ENCODE results near the gene AKR7A2.

AKR7A2 gene

GRCh38 chr1:19352839-19353238 is 40.9 kb upstream of the AKR7A2 start:
- Histone ChIP-seq H3K27me3 (no peaks in the 10 kb centered on the region), H3K9me3 (no peaks in the 10 kb centered on the region), H3K27ac (no peak overlapping the region), H3K4me1 (ENCODE audit: control insufficient read depth in 1 of 2, insufficient read depth in 1 of 2, low read depth in 1 of 2, low read length in 1 of 2) (peaks cover 13 to 14% of the 10 kb centered on the region in 2 experiments), H3K36me3 (peaks cover 93% of the 10 kb centered on the region), H3K4me3 (ENCODE audit: low read depth in 1 of 2, low read length in 1 of 2) (no peak overlapping the region)
- TF ChIP-seq CTCF (IDR thresholded peaks at IDR 0.05): no peak

- peaks cover 22 to 23% of the 10 kb centered on the region in 2 experiments for H3K4me1 ChIP-seq (ENCODE audit: control insufficient read depth in 1 of 2, insufficient read depth in 1 of 2, low read depth in 1 of 2, low read length in 1 of 2)
- no peaks in the 10 kb centered on the region for H3K9me3 ChIP-seq
- H3K27me3 ChIP-seq: no peaks in the 10 kb centered on the region
- TF ChIP-seq CTCF (IDR thresholded peaks at IDR 0.05): no peak
- H3K27ac ChIP-seq: no peak overlapping the region
- peaks cover 84% of the 10 kb centered on the region for H3K36me3 ChIP-seq
- H3K4me3 ChIP-seq (ENCODE audit: low read depth in 1 of 2, low read length in 1 of 2): no peak overlapping the region
Measured at GRCh38 chr1:19351873-19352272, 39.9 kb upstream of the AKR7A2 start.

DNA sequence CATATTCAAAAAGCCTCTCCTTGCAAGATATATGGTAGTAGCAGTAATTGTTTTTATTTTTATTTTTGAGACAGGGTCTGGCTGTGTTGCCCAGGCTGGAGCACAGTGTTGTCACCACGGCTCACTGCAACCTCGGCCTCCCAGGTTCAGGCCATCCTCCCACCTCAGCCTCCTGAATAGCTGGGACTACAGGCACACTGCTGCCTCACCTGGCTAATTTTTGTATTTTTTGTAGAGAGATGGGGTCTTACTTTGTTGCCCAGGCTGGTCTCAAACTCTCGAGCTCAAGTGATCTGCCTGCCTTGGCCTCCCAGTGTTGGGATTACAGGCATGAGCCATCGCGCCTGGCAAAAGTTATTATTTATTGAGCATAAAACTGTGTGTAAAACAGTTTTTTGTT is 38.6 kb upstream of the AKR7A2 start:
- TF ChIP-seq CTCF (IDR thresholded peaks at IDR 0.05): no peak
- Histone ChIP-seq H3K9me3 (no peaks in the 10 kb centered on the region), H3K27me3 (no peaks in the 10 kb centered on the region), H3K4me1 (ENCODE audit: control insufficient read depth in 1 of 2, insufficient read depth in 1 of 2, low read depth in 1 of 2, low read length in 1 of 2) (peaks cover 24 to 29% of the 10 kb centered on the region in 2 experiments), H3K36me3 (peaks cover 75% of the 10 kb centered on the region), H3K4me3 (ENCODE audit: low read depth in 1 of 2, low read length in 1 of 2) (no peak overlapping the region), H3K27ac (no peak overlapping the region)

DNA sequence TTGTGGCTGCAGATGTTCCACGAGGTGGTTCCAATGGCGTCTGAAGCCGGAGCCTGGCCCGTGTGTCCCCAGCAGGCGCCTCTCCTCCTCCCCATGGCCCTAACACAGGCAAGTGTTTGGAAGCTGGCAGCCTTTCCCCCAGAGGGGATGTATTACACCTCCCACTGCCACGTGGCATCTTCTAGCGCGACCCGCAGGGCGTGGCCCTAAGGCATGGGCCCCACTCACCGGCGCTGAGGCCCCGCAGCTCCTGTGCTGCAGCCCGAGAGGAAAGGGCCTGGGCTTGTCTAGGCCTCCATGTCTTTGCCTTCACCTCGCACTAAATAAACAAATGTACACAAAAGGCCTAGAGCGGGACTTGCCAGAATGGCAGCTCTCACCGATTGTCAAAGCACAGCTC is 38.1 kb upstream of the AKR7A2 start:
- peaks cover 75% of the 10 kb centered on the region for H3K36me3 ChIP-seq
- H3K27ac ChIP-seq: peak overlapping the region; percentile 82
- H3K4me1 ChIP-seq (ENCODE audit: control insufficient read depth in 1 of 2, insufficient read depth in 1 of 2, low read depth in 1 of 2, low read length in 1 of 2): peaks cover 24 to 29% of the 10 kb centered on the region in 2 experiments
- no peaks in the 10 kb centered on the region for H3K27me3 ChIP-seq
- no peaks in the 10 kb centered on the region for H3K9me3 ChIP-seq
- H3K4me3 ChIP-seq (ENCODE audit: low read depth in 1 of 2, low read length in 1 of 2): no peak overlapping the region
- TF ChIP-seq CTCF (IDR thresholded peaks at IDR 0.05): no peak

DNA sequence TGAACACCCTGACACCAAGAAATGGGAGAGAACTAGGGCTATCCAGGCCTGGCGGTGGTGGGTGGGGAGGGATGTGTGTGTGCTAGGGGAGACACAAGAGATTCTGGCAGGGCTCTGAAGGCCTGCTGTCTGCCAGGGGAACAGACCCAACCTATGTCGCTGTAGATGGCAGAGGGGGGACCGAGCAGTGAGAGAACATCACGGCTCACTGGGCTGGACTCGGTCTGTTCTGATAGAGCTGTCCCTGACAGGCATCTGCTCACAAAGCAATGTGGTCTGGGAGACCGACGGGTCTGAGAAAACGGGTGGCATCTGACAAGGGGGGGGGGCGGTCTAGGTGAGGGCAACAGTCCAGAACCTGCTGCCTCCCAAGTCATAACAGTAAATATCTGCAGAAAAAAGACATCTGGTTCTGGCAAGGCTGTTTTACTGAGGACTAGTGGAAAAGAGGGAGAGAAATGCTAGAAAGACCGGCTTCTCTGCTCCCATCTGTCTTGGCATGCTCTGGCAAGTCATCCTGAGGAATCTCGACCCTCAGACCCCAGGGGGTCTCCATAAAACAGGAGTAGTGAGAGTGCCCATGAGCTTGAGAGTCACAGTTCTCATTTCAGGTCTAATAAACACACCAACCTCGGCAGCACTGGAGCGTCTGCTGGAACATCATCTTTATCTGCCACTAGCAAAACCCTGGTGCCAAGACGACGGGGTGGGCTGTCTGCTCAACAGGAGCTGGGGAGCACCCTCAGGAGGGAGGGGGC is 36.7 kb upstream of the AKR7A2 start:
- Histone ChIP-seq H3K36me3 (peaks cover 75% of the 10 kb centered on the region), H3K27ac (peak overlapping the region; percentile 82), H3K4me1 (ENCODE audit: control insufficient read depth in 1 of 2, insufficient read depth in 1 of 2, low read depth in 1 of 2, low read length in 1 of 2) (peaks cover 24 to 29% of the 10 kb centered on the region in 2 experiments), H3K4me3 (ENCODE audit: low read depth in 1 of 2, low read length in 1 of 2) (no peak overlapping the region), H3K27me3 (no peaks in the 10 kb centered on the region), H3K9me3 (no peaks in the 10 kb centered on the region)
- no peak for TF ChIP-seq CTCF (IDR thresholded peaks at IDR 0.05)

Measured in neutrophil (primary cell).